Spleen (tissue), 11 donors: Measurements from ENCODE around the gene MASP2. TPM values are rescaled to one million over a fixed set of nuclear protein-coding genes. Genes with fewer than 3 reads are reported as not detected.

Experiments
- DNase-seq: peaks from one replicate; pipeline ENCODE4 v3.0.0-alpha.2; 2020
- H3K27ac ChIP-seq, 8 donors: fragments of 200-600 bp; sonication (generic) in 7 of 8; 1 replicate in 4 of 8; 2 replicates in 4 of 8; pipeline versions ENCODE4 v1.5.0 to v1.8.0; 2016 to 2021; ENCODE audit warnings: inconsistent platforms in 4 of 8, mild to moderate bottlenecking in 4 of 8, moderate library complexity in 1 of 8
- H3K27me3 ChIP-seq, 7 donors: fragments of 200-600 bp; sonication (generic) in 6 of 7; replicated peaks in 1 of 7; 1 replicate in 4 of 7; 2 replicates in 3 of 7; pipeline versions ENCODE4 v1.5.0 to v1.8.0; 2016 to 2021; ENCODE audit warnings: inconsistent platforms in 3 of 7, mild to moderate bottlenecking in 1 of 7
- H3K36me3 ChIP-seq, 6 donors: fragments of 200-600 bp; sonication (generic) in 5 of 6; 1 replicate in 4 of 6; 2 replicates in 2 of 6; pipeline versions ENCODE4 v1.5.0 to v1.8.0; 2016 to 2021; ENCODE audit warnings: inconsistent platforms in 2 of 6
- H3K4me1 ChIP-seq, 6 donors: fragments of 200-600 bp; sonication (generic) in 5 of 6; 1 replicate in 3 of 6; 2 replicates in 3 of 6; pipeline versions ENCODE4 v1.5.0 to v1.8.0; 2016 to 2021; ENCODE audit warnings: inconsistent platforms in 3 of 6
- H3K4me3 ChIP-seq, 8 donors: fragments of 200-600 bp; sonication (generic) in 7 of 8; 1 replicate in 4 of 8; 2 replicates in 4 of 8; pipeline versions ENCODE4 v1.5.0 to v1.8.0; 2016 to 2021; ENCODE audit warnings: inconsistent platforms in 4 of 8, mild to moderate bottlenecking in 4 of 8, moderate library complexity in 2 of 8
- H3K9me3 ChIP-seq, 8 donors: fragments of 200-600 bp; sonication (generic) in 7 of 8; 1 replicate in 4 of 8; 2 replicates in 4 of 8; pipeline versions ENCODE4 v1.5.0 to v1.8.0; 2016 to 2021; ENCODE audit warnings: inconsistent platforms in 4 of 8
- CTCF ChIP-seq, 11 experiments: fragments of 200-600 bp in 7 of 11; fragments of 450-650 bp in 4 of 11; sonication (generic) in 4 of 11; IDR thresholded peaks in 8 of 11; conservative IDR thresholded peaks in 3 of 11; 1 replicate in 7 of 11; 2 replicates in 4 of 11; pipeline versions ENCODE4 v1.4.0 to v1.8.0; 2016 to 2021; ENCODE audit warnings: antibody characterized with exemption in 11 of 11, inconsistent platforms in 4 of 11, mild to moderate bottlenecking in 1 of 11
- POLR2A ChIP-seq, 3 donors: fragments of 450-650 bp; IDR thresholded peaks; one replicate each; pipeline ENCODE4 v1.5.1; 2017; ENCODE audit warnings: antibody characterized with exemption in 3 of 3, mild to moderate bottlenecking in 1 of 3
- POLR2AphosphoS5 ChIP-seq, 3 donors: sonication (generic); formaldehyde crosslinking; IDR thresholded peaks; one replicate each; pipeline ENCODE4 v1.5.1; 2017; ENCODE audit warnings: antibody characterized with exemption in 3 of 3
- whole genome bisulfite sequencing, 5 donors: extraction: QIAGEN DNeasy Blood & Tissue Kit in 3 of 5; methylation state at CpG; one replicate each; pipeline versions ENCODE4 v1.1.5 to v1.1.7; 2013 to 2018; 5-methylcytosine and 5-hydroxymethylcytosine counted together
- intact Hi-C: fragments of 100-400 bp; cut with DNase I; formaldehyde crosslinking; loops from one replicate; pipeline ENCODE4 v1.15.0; 2023; ENCODE audit warnings: low total_unique reads
- polyA plus RNA-seq, 3 donors: library from polyadenylated mRNA; stranded (reverse); fragments of 200-250 nt; gene quantifications; one replicate each; pipeline ENCODE4 v1.2.1, GENCODE V29; 2013
- total RNA-seq, 7 donors: library from RNA; depleted of rRNA in 3 of 7; stranded (reverse); fragments of >200 nt in 3 of 7; fragmentation: NEBNext Ultra II Directional in 4 of 7; extraction: Animal tissue kit (Norgen Biotek cat#: 25700) in 4 of 7; gene quantifications; one replicate each; pipeline versions ENCODE4 v1.1.0 to v1.2.1, GENCODE V29; 2016 to 2021
- donor health status: healthy with polysubstance abuse.
- donor health status: DM: no; HTN: no; CAD: no; lungs with moderate emphysema.
- donor health status: DM: no; HTN: no; CAD: no.
- donor health status: Bipolar disorder and iron deficiency.
- donor health status: healthy.
- donor health status: DM: no; HTN: no; CAD: no.
- donor health status: DM: yes; HTN: yes; CAD: no.

Gene MASP2
- total and polyA plus RNA-seq, 10 donors, result 0.06 TPM; not detected in 9

DNA sequence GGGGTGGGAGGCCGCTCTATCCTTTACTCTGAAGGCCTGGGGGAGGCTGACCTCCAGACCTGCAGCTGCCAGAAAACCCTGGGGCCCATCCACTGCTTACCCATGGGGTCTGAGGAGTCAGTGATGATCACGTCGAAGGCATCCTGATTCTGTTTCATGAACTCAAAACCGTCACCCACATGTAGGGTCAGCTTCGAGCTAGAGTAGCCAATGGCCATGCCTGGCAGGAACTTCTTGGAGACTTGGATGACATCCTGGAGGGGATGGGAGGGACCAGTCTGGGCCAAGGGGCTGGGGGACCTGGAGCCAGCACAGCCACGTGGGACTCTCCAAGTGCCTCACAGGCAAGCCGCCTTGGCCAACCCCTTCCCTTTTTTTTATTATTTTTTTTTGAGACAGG lies 9.5 kb upstream of the MASP2 start:
- peaks cover 14 to 52% (median 33%) of the 10 kb centered on the region in 6 donors for H3K4me1 ChIP-seq
- TF ChIP-seq POLR2AphosphoS5 (IDR thresholded peaks at IDR 0.05), result no peak
- no peak for TF ChIP-seq CTCF (IDR thresholded peaks at IDR 0.05 in 8 of 11, conservative IDR thresholded peaks at IDR 0.05 in 3 of 11)
- no peak for TF ChIP-seq POLR2A (IDR thresholded peaks at IDR 0.05)
- intact Hi-C loops, result no loop called here
- no peak overlapping the region for H3K27ac ChIP-seq
- no peak overlapping the region for H3K4me3 ChIP-seq
- H3K27me3 ChIP-seq, result no peaks in the 10 kb centered on the region
- WGBS, 5 donors, result 91 to 99% (median 94%) methylated on average over 7 of the region's 7 CpGs
- peaks cover 0 to 48% (median 30%) of the 10 kb centered on the region in 6 donors for H3K36me3 ChIP-seq
- no peak for DNase-seq
- no peaks in the 10 kb centered on the region for H3K9me3 ChIP-seq

DNA sequence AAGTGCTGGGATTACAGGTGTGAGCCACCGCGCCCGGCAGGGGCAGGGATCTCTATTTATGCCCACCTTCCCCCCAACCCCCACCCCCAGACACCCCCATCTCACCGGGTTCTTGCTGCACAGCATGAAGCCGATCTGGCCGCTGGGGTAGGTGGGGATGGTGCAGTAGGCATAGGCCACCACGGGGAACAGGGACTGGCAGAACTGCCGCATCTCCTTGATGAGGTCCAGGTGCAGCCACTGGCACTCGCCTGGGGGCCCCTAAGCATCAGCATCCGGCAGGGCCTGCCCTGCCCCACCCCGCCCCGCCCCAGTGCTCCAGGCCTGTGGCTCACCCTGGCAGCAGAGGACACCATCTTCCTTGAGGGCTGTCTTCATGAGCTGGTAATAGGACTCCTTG lies 8.6 kb upstream of the MASP2 start:
- intact Hi-C loops, result no loop called here
- Histone ChIP-seq H3K4me1 (peaks cover 8 to 45% (median 24%) of the 10 kb centered on the region in 6 donors), H3K27me3 (no peaks in the 10 kb centered on the region), H3K4me3 (no peak overlapping the region), H3K9me3 (no peaks in the 10 kb centered on the region), H3K27ac (no peak overlapping the region), H3K36me3 (peaks cover 0 to 48% (median 30%) of the 10 kb centered on the region in 6 donors)
- no peak for DNase-seq
- 90 to 100% (median 95%) methylated on average over 8 to 12 of the region's 12 CpGs for WGBS, 5 donors
- TF ChIP-seq POLR2AphosphoS5 (IDR thresholded peaks at IDR 0.05), result no peak
- no peak for TF ChIP-seq POLR2A (IDR thresholded peaks at IDR 0.05)
- no peak for TF ChIP-seq CTCF (IDR thresholded peaks at IDR 0.05 in 8 of 11, conservative IDR thresholded peaks at IDR 0.05 in 3 of 11)

DNA sequence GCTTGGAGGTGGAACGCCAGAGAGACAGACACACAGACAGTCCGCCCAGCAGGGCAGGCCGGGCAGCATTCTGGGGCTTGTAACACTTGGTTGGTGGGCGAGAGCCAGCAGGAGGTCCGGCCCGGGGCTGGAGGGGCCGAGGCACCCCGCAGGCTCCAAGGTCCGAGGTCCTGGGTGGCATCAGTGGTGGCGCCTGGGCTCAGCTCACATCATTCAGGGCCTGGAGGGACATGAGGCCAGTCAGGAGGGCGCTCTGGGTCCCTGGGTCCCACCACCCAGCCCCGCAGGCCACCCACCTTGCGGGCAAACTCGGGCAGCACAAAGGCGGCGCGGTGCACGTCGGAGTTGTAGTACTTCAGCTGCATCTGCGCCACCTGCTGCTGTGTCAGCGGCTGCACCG lies 7.6 kb upstream of the MASP2 start:
- DNase-seq, result no peak

DNA sequence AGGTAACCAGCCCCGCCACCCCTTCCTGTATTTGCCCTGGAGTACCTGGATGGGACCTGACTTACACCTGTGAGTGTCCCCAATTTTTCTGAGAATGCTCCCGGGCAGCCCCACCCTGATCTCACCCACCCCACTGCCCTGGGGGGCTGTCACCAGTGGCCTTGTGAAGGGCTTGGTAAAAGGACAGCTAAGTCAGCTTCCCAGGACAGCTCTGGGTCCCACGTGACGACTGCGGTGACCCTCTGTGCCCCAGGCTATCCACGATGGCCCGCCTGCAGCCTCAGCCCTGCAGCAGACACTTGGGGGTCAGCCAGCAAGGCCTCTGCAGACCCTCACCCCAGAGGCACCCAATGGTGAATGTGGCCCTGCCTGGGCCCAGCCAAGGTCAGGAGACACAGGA lies 7.1 kb upstream of the MASP2 start:
- Histone ChIP-seq H3K9me3 (no peaks in the 10 kb centered on the region), H3K27me3 (no peaks in the 10 kb centered on the region), H3K4me3 (no peak overlapping the region), H3K4me1 (peaks cover 6 to 35% (median 15%) of the 10 kb centered on the region in 6 donors), H3K36me3 (peaks cover 0 to 48% (median 30%) of the 10 kb centered on the region in 6 donors), H3K27ac (no peak overlapping the region)
- intact Hi-C loops, result no loop called here
- DNase-seq, result no peak
- no peak for TF ChIP-seq POLR2A (IDR thresholded peaks at IDR 0.05)
- 90 to 94% (median 93%) methylated on average over 2 to 7 of the region's 7 CpGs for WGBS, 5 donors

More for the DNA sequence above, 7.6 kb upstream of the MASP2 start:
- Histone ChIP-seq H3K4me1 (peaks cover 7 to 40% (median 19%) of the 10 kb centered on the region in 6 donors), H3K9me3 (no peaks in the 10 kb centered on the region), H3K36me3 (peaks cover 0 to 48% (median 30%) of the 10 kb centered on the region in 6 donors), H3K4me3 (no peak overlapping the region), H3K27me3 (no peaks in the 10 kb centered on the region), H3K27ac (no peak overlapping the region)
- intact Hi-C loops, result no loop called here
- TF ChIP-seq CTCF (IDR thresholded peaks at IDR 0.05 in 8 of 11, conservative IDR thresholded peaks at IDR 0.05 in 3 of 11) (no peak), POLR2AphosphoS5 (IDR thresholded peaks at IDR 0.05) (peak in 1 of 3 donors; percentile 34), POLR2A (IDR thresholded peaks at IDR 0.05) (no peak)
- 91 to 96% (median 95%) methylated on average over 16 to 22 of the region's 22 CpGs for WGBS, 5 donors

GRCh38 chr1:11053758-11054137 lies 6.7 kb upstream of the MASP2 start:
- DNase-seq, result no peak
- 66 to 77% (median 70%) methylated on average over 10 of the region's 10 CpGs for WGBS, 5 donors
- Histone ChIP-seq H3K27me3 (no peaks in the 10 kb centered on the region), H3K36me3 (peaks cover 0 to 48% (median 30%) of the 10 kb centered on the region in 6 donors), H3K4me3 (no peak overlapping the region), H3K4me1 (peaks cover 2 to 31% (median 11%) of the 10 kb centered on the region in 6 donors), H3K27ac (no peak overlapping the region), H3K9me3 (no peaks in the 10 kb centered on the region)
- intact Hi-C loops, result no loop called here
- TF ChIP-seq CTCF (IDR thresholded peaks at IDR 0.05 in 8 of 11, conservative IDR thresholded peaks at IDR 0.05 in 3 of 11), result no peak
- no peak for TF ChIP-seq POLR2AphosphoS5 (IDR thresholded peaks at IDR 0.05)
- TF ChIP-seq POLR2A (IDR thresholded peaks at IDR 0.05), result no peak
